Hepatocyte (in vitro differentiated cells): ENCODE measurements around the gene JMJD1C. TPM values are rescaled to one million over a fixed set of nuclear protein-coding genes. Genes with fewer than 3 reads are reported as not detected.

ENCODE experiments used
- DNase-seq: peaks from one replicate; pipeline ENCODE4 v3.0.0-alpha.2; 2016; ENCODE audit warnings: low spot score
- H2AFZ ChIP-seq: fragments of 200-600 bp; sonication (generic); 2 replicates; pipeline ENCODE4 v1.6.0; 2016; ENCODE audit warnings: antibody characterized with exemption, mild to moderate bottlenecking
- H3K27ac ChIP-seq: fragments of 200-600 bp; sonication (generic); 2 replicates; pipeline ENCODE4 v1.5.1; 2016; ENCODE audit warnings: mild to moderate bottlenecking
- H3K27me3 ChIP-seq: fragments of 200-600 bp; sonication (generic); 2 replicates; pipeline ENCODE4 v1.6.1; 2016
- H3K36me3 ChIP-seq: fragments of 200-600 bp; sonication (generic); replicated peaks from 2 replicates; pipeline ENCODE4 v1.5.1; 2016; ENCODE audit warnings: low read depth; ENCODE audit not compliant: insufficient read depth
- H3K4me1 ChIP-seq: fragments of 200-600 bp; sonication (generic); 2 replicates; pipeline ENCODE4 v1.5.1; 2016; ENCODE audit warnings: mild to moderate bottlenecking, moderate library complexity; ENCODE audit not compliant: insufficient read depth
- H3K4me2 ChIP-seq: fragments of 200-600 bp; sonication (generic); 2 replicates; pipeline ENCODE4 v1.6.0; 2016
- H3K4me3 ChIP-seq: fragments of 200-600 bp; sonication (generic); 2 replicates; pipeline ENCODE4 v1.5.1; 2016; ENCODE audit warnings: mild to moderate bottlenecking
- H3K79me2 ChIP-seq: fragments of 200-600 bp; sonication (generic); 2 replicates; pipeline ENCODE4 v1.6.0; 2017; ENCODE audit warnings: mild to moderate bottlenecking
- H3K9me2 ChIP-seq: fragments of 200-600 bp; sonication (generic); replicated peaks from 2 replicates; pipeline ENCODE4 v1.6.0; 2017; ENCODE audit warnings: mild to moderate bottlenecking; ENCODE audit not compliant: insufficient read depth
- H3K9me3 ChIP-seq: fragments of 200-600 bp; sonication (generic); 2 replicates; pipeline ENCODE4 v1.5.1; 2016; ENCODE audit warnings: low read depth, mild to moderate bottlenecking
- H4K20me1 ChIP-seq: fragments of 200-600 bp; sonication (generic); 2 replicates; pipeline ENCODE4 v1.6.0; 2016; ENCODE audit warnings: mild to moderate bottlenecking; ENCODE audit not compliant: insufficient read depth, poor library complexity, severe bottlenecking
- CTCF ChIP-seq: fragments of 200-600 bp; sonication (generic); IDR thresholded peaks from 2 replicates; pipeline ENCODE4 v1.5.1; 2016; ENCODE audit warnings: antibody characterized with exemption, mild to moderate bottlenecking; ENCODE audit not compliant: poor library complexity
- EZH2 ChIP-seq: fragments of 200-600 bp; sonication (generic); IDR thresholded peaks from 2 replicates; pipeline ENCODE4 v1.6.1; 2016; ENCODE audit warnings: antibody characterized with exemption, mild to moderate bottlenecking, borderline replicate concordance
- EZH2phosphoT487 ChIP-seq: fragments of 200-600 bp; sonication (generic); IDR thresholded peaks from one replicate; pipeline ENCODE4 v1.6.1; 2018; ENCODE audit warnings: antibody characterized with exemption, mild to moderate bottlenecking, low read depth, moderate library complexity; ENCODE audit not compliant: unreplicated experiment, severe bottlenecking
- WGBS: methylation state at CpG from one replicate; pipeline ENCODE4 v1.1.6; 2016; ENCODE audit warnings: low lambda C conversion rate; ENCODE audit errors: missing lambda C conversion rate; 5-methylcytosine and 5-hydroxymethylcytosine counted together
- polyA plus RNA-seq: library from polyadenylated mRNA; unstranded; fragments of >200 nt; fragmentation: Nextera tagmentation; extraction: Ambion mirVana; gene quantifications from 2 replicates; pipeline ENCODE4 v1.2.1, GENCODE V29; 2016
- total RNA-seq: library from RNA; depleted of rRNA; stranded (reverse); fragments of >200 nt; gene quantifications from 2 replicates; pipeline ENCODE4 v1.2.3, GENCODE V29; 2014

The JMJD1C gene
- total and polyA plus RNA-seq, 2 experiments from 2014 or later = 43.2 to 177 TPM

DNA sequence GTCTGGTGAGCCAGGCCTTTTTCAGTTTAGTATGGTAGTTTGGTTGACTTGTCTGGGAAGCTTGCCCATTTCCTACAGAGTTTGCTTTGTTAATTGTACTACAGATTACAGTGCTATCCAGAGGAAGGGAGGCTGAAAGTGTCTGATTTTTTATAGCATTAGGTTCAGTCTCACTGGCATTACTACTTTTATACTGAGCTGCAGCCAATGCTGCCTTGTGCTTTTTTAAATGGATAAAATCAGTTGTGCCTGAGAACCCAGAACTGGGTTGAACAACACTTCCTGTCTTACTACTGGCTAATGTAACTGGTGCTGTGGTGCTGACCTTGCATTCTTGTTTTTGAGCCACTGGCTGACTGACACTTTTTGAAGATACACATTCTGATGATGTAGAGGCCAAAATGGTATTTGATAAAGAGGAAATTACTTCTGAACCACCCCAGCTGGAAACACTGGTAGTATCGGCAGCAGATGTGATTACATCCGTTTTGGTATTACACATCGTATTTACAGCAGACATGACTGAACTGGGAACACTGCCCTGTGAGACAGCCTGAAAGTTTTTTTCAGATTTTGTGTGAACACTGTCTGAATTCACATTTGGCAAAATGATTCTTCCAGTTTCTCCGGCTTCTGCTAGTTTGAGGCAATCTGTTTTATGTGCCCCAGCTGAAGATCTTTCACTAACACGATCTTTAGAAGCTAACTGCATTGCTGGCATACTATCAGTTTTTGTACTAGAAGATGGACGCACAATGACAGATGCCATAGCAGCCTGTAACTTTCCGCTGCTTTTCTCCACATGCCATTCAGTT is 258.6 kb downstream of the JMJD1C start:
- WGBS = 62% methylated on average over 7 of the region's 7 CpGs
- Histone ChIP-seq H3K4me1 (peaks cover 10% of the 10 kb centered on the region), H2AFZ (no peak overlapping the region), H3K9me2 (no peaks in the 10 kb centered on the region), H3K9me3 (no peaks in the 10 kb centered on the region), H3K4me3 (no peak overlapping the region), H3K79me2 (peaks cover 47% of the 10 kb centered on the region), H3K27ac (peak overlapping the region; percentile 67), H3K4me2 (peak overlapping the region; percentile 26), H3K27me3 (no peaks in the 10 kb centered on the region), H3K36me3 (no peaks in the 10 kb centered on the region), H4K20me1 (peaks cover 26% of the 10 kb centered on the region)
- DNase-seq = peak; percentile 8
- TF ChIP-seq EZH2phosphoT487 (no peak), EZH2 (no peak), CTCF (no peak)

DNA sequence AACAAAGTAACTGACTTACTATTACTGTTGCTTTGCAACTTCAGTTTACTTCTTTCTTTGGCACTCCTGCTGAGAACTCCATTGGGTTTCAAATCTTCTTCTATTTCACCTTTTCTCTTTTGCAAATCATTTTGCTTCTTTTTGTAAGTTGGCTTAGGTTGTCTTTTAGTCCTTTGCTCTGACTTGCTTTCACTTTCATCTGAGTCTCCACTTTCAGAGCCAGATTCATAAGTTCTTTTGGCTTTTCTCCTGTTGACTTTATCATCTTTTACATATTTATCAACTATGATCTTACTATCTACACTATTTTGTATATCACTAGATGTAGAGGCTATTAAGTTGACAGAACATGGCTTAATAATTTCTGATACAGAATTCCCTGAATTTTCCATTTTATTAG is 259.2 kb downstream of the JMJD1C start:
- Histone ChIP-seq H3K79me2 (peaks cover 41% of the 10 kb centered on the region), H3K27me3 (no peaks in the 10 kb centered on the region), H3K4me3 (no peak overlapping the region), H3K36me3 (no peaks in the 10 kb centered on the region), H2AFZ (no peak overlapping the region), H4K20me1 (peaks cover 21% of the 10 kb centered on the region), H3K4me1 (peaks cover 10% of the 10 kb centered on the region), H3K4me2 (peak overlapping the region; percentile 29), H3K9me3 (no peaks in the 10 kb centered on the region), H3K9me2 (no peaks in the 10 kb centered on the region), H3K27ac (peak overlapping the region; percentile 15)
- TF ChIP-seq EZH2phosphoT487 (no peak), EZH2 (no peak), CTCF (no peak)
- no peak for DNase-seq

DNA sequence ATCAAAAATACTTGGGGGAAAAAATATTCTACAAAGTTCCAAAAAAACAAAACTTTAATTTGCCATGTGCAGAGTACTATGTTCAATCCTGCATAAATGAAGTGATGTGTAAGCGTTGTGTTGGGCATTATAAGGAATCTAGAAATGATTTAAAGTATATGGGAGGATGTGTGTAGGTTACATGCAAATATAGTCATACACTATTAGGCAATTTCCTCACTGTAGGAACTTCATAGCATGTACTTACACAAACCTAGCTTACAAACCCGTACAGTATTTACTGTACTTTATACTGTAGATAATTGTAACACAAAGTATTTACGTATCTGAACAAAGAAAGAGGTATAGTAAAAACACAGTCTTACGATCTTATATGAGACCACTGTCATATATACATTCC is 260.4 kb downstream of the JMJD1C start:
- DNase-seq = no peak
- Histone ChIP-seq H3K79me2 (peaks cover 29% of the 10 kb centered on the region), H3K4me1 (peaks cover 10% of the 10 kb centered on the region), H3K9me2 (no peaks in the 10 kb centered on the region), H2AFZ (no peak overlapping the region), H3K27me3 (no peaks in the 10 kb centered on the region), H4K20me1 (peaks cover 17% of the 10 kb centered on the region), H3K9me3 (no peaks in the 10 kb centered on the region), H3K4me2 (no peak overlapping the region), H3K4me3 (no peak overlapping the region), H3K36me3 (no peaks in the 10 kb centered on the region), H3K27ac (no peak overlapping the region)
- WGBS = 87% methylated on average over 4 of the region's 4 CpGs
- TF ChIP-seq CTCF = no peak
- TF ChIP-seq EZH2phosphoT487 = no peak
- TF ChIP-seq EZH2 = no peak
